Omental fat pad (tissue), 4 donors: Measurements from ENCODE around the gene GARIN5B. TPM values are rescaled to one million over a fixed set of nuclear protein-coding genes. Genes with fewer than 3 reads are reported as not detected.

Experiments
- ATAC-seq: fragments of 150-250 bp; one replicate; pipeline ENCODE4 v1.9.1; 2016; ENCODE audit warnings: mild to moderate bottlenecking, moderate library complexity; ENCODE audit not compliant: low FRiP score
- DNase-seq: peaks from one replicate; pipeline ENCODE4 v3.0.0-alpha.2; 2019; ENCODE audit warnings: low spot score
- CTCF ChIP-seq, 3 donors: fragments of 450-650 bp; IDR thresholded peaks; one replicate each; pipeline ENCODE4 v1.5.1; 2016 to 2017; ENCODE audit warnings: antibody characterized with exemption in 3 of 3, mild to moderate bottlenecking in 3 of 3, moderate library complexity in 2 of 3
- total RNA-seq, 4 donors: library from RNA; depleted of rRNA; stranded (reverse); fragments of >200 nt; gene quantifications; one replicate each; pipeline ENCODE4 v1.1.0, GENCODE V29; 2016

GARIN5B gene
- total RNA-seq, 4 donors from 2014 or later = 0.09 TPM; not detected in 3

GRCh38 chr19:55346725-55347441 is 16.2 kb downstream of the GARIN5B start:
- TF ChIP-seq CTCF (IDR thresholded peaks at IDR 0.05) = no peak
- ATAC-seq (no peak), DNase-seq (no peak)

GRCh38 chr19:55345818-55346724 is 17.0 kb downstream of the GARIN5B start:
- peak; percentile 83 for ATAC-seq

GRCh38 chr19:55345101-55345817 is 17.8 kb downstream of the GARIN5B start:
- TF ChIP-seq CTCF (IDR thresholded peaks at IDR 0.05) = no peak
- DNase-seq (no peak), ATAC-seq (no peak)

More at GRCh38 chr19:55345818-55346724, 17.0 kb downstream of the GARIN5B start:
- peak; percentile 66 for DNase-seq
- TF ChIP-seq CTCF (IDR thresholded peaks at IDR 0.05) = no peak

GRCh38 chr19:55344444-55344843 is 18.6 kb downstream of the GARIN5B start:
- no peak for TF ChIP-seq CTCF (IDR thresholded peaks at IDR 0.05)
- DNase-seq (no peak), ATAC-seq (no peak)

- no peak for TF ChIP-seq CTCF (IDR thresholded peaks at IDR 0.05)
- no peak for DNase-seq
- ATAC-seq = no peak
Measured at GRCh38 chr19:55341595-55342531, 21.2 kb downstream of the GARIN5B start.

GRCh38 chr19:55341171-55341588 is 21.9 kb downstream of the GARIN5B start:
- ATAC-seq (no peak), DNase-seq (peak; percentile 49)
- TF ChIP-seq CTCF (IDR thresholded peaks at IDR 0.05) = no peak
